Measurements from ENCODE around the gene TCF3. TPM values are rescaled to one million over a fixed set of nuclear protein-coding genes. Genes with fewer than 3 reads are reported as not detected.
"Not testable (repeated sequence)": the region's sequence is repeated elsewhere in the genome, so short reads cannot be mapped to it uniquely, and the experiment has no call there.

Gene TCF3
- total RNA-seq, 1 experiment from 2014 or later = 277 TPM

- H3K27me3 ChIP-seq (ENCODE audit: control insufficient read depth, insufficient read depth, low read length) = peaks cover 11% of the 10 kb centered on the region
- H3K4me3 ChIP-seq (ENCODE audit: insufficient read depth, low read depth, low read length); DNase-seq; H3K36me3 ChIP-seq (replicated peaks; ENCODE audit: control insufficient read depth, insufficient read depth, low read length): not testable (repeated sequence)
Measured at GRCh38 chr19:1663227-1663626, 10.8 kb upstream of the TCF3 start.

DNA sequence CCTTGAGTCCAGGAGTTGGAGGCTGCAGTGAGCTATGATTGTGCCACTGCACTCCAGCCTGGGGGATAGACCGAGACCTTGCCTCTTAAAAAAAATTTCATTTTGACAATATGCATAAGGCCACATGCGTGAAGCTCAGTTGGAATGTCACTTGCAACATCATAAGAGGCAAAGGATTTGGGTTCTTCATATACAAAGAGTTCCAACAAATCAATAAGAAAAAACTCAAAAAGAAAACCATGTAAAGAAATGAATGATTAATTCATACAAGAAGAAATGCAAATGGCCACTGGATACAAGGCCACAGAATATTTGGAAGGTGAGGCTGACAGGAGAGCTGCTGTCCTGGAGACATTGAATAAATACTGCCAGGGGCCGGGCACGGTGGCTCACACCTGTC, 9.6 kb upstream of the TCF3 start:
- Histone ChIP-seq H3K27me3 (ENCODE audit: control insufficient read depth, insufficient read depth, low read length) (peaks cover 1% of the 10 kb centered on the region; the same call in 1 of the 2 replicates), H3K4me3 (ENCODE audit: insufficient read depth, low read depth, low read length) (no peak overlapping the region), H3K36me3 (replicated peaks; ENCODE audit: control insufficient read depth, insufficient read depth, low read length) (no peaks in the 10 kb centered on the region)
- no peak for DNase-seq

- H3K36me3 ChIP-seq (replicated peaks; ENCODE audit: control insufficient read depth, insufficient read depth, low read length) = no peaks in the 10 kb centered on the region
- DNase-seq = no peak
- no peak overlapping the region for H3K4me3 ChIP-seq (ENCODE audit: insufficient read depth, low read depth, low read length)
- no peaks in the 10 kb centered on the region; the same call in 1 of the 2 replicates for H3K27me3 ChIP-seq (ENCODE audit: control insufficient read depth, insufficient read depth, low read length)
Measured at GRCh38 chr19:1659084-1659427, 6.6 kb upstream of the TCF3 start.

GRCh38 chr19:1658150-1659083, 6.0 kb upstream of the TCF3 start:
- no peaks in the 10 kb centered on the region for H3K36me3 ChIP-seq (replicated peaks; ENCODE audit: control insufficient read depth, insufficient read depth, low read length)
- no peak overlapping the region for H3K4me3 ChIP-seq (ENCODE audit: insufficient read depth, low read depth, low read length)
- DNase-seq = peak; percentile 59
- H3K27me3 ChIP-seq (ENCODE audit: control insufficient read depth, insufficient read depth, low read length) = no peaks in the 10 kb centered on the region; the same call in 1 of the 2 replicates

- Histone ChIP-seq H3K27me3 (ENCODE audit: control insufficient read depth, insufficient read depth, low read length) (no peaks in the 10 kb centered on the region; the same call in 1 of the 2 replicates), H3K36me3 (replicated peaks; ENCODE audit: control insufficient read depth, insufficient read depth, low read length) (no peaks in the 10 kb centered on the region), H3K4me3 (ENCODE audit: insufficient read depth, low read depth, low read length) (no peak overlapping the region)
- peak; percentile 66 for DNase-seq
Measured at GRCh38 chr19:1657746-1658145, 5.3 kb upstream of the TCF3 start.

DNA sequence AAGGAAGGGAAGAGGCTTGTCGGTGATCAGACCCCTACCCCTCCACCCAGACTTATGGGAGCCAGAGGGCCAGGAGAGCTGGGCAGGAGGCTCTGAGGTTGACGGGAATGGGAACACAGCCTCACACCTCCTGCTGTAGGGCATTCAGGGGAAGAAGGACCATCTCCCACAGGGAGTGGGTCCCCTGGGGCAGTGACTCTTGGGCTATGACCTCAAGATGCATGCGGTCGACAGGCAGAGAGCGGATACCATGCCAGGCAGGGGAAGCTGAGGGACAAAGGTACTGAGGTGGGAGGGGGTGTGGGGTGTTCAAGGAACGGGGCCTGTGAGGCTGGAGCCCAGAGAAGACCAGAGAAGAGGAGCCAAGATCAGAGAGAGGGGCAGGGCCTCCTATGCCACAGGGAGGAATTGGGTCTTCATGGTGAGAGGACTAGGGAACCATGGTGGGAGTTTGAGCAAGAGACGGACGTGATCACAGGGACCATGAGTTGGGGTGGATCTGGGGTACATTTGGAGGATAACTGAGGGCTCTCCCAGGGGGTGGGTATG, 4.6 kb upstream of the TCF3 start:
- no peak overlapping the region for H3K4me3 ChIP-seq (ENCODE audit: insufficient read depth, low read depth, low read length)
- no peaks in the 10 kb centered on the region; the same call in 1 of the 2 replicates for H3K27me3 ChIP-seq (ENCODE audit: control insufficient read depth, insufficient read depth, low read length)
- H3K36me3 ChIP-seq (replicated peaks; ENCODE audit: control insufficient read depth, insufficient read depth, low read length) = no peaks in the 10 kb centered on the region
- no peak for DNase-seq

DNA sequence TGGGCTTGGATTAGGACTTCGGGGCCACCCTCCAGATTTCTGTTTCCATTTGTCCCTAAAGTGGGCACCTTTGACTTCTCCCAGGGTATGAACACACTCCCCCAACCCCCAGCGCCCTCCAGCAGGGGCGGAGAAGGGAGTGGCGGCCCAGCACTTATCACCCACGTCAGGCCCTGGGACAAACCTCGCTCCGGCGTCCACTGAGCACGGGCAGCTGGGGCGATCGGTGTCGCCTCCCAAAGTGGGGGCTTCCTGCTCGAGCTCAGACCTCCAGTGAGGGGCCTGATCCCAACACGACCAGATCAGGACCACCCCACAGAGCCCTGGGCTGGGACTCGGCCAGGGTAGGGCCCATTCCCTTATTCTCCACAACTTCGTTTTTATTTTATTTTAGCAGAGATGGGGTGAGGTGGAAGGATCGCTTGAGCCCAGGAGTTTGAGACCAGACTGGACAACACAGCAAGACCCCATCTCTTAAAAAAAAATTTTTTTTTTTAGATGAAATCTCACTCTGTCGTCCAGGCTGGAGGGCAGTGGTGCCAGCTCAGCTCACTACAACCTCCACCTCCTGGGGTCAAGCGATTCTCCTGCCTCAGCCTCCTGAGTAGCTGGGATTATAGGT, 3.7 kb upstream of the TCF3 start:
- H3K27me3 ChIP-seq (ENCODE audit: control insufficient read depth, insufficient read depth, low read length) = no peaks in the 10 kb centered on the region; the same call in 1 of the 2 replicates

DNA sequence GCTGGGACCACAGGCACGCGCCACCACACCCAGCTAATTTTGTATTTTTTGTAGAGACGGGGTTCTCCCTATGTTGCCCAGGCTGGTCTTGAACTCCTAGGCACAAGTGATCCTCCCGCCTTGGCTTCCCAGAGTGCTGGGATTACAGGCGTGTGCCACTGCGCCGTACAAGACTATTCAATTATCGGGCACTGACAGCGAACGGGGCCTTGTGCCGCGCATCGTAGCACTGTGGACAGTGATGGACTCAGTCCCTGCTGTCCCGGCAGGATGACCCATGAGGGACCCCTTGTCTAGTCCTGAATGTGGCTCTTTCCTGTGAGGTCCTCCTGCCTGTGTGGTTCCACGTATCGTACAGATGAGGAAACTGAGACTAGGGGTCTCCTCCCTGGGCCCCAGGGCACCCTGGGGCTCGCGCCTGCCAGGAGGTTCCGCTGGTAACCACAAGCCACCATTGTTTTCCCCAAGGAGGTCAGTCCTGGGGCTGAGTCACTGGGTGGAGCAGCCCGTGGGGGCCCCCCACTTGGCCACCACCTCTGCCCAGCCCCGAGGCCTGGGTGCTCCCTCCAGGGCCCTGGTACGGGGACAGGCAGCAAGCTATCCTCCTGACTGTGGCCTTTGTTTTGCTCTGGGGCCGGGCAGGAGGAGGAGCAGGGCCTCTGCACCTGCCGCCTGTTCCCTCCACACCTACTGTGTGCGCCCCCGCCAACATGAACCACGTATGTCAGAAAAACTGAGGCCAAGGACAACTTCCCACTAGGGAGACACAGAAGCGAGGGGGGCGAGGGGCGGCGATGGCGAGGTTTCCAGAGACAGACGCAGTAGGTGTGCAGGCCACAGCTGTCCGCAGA, 2.9 kb upstream of the TCF3 start:
- H3K36me3 ChIP-seq (replicated peaks; ENCODE audit: control insufficient read depth, insufficient read depth, low read length) = no peaks in the 10 kb centered on the region

More for the DNA sequence above, 3.7 kb upstream of the TCF3 start:
- DNase-seq = no peak
- no peaks in the 10 kb centered on the region for H3K36me3 ChIP-seq (replicated peaks; ENCODE audit: control insufficient read depth, insufficient read depth, low read length)
- H3K4me3 ChIP-seq (ENCODE audit: insufficient read depth, low read depth, low read length) = no peak overlapping the region

GRCh38 chr19:1654178-1654792, 1.9 kb upstream of the TCF3 start:
- peaks cover 6% of the 10 kb centered on the region for H3K36me3 ChIP-seq (replicated peaks; ENCODE audit: control insufficient read depth, insufficient read depth, low read length)
- peak; percentile 59 for DNase-seq
- no peaks in the 10 kb centered on the region; the same call in 1 of the 2 replicates for H3K27me3 ChIP-seq (ENCODE audit: control insufficient read depth, insufficient read depth, low read length)
- H3K4me3 ChIP-seq (ENCODE audit: insufficient read depth, low read depth, low read length) = no peak overlapping the region

More for the DNA sequence above, 2.9 kb upstream of the TCF3 start:
- Histone ChIP-seq H3K4me3 (ENCODE audit: insufficient read depth, low read depth, low read length) (no peak overlapping the region), H3K27me3 (ENCODE audit: control insufficient read depth, insufficient read depth, low read length) (no peaks in the 10 kb centered on the region; the same call in 1 of the 2 replicates)
- no peak for DNase-seq

DNA sequence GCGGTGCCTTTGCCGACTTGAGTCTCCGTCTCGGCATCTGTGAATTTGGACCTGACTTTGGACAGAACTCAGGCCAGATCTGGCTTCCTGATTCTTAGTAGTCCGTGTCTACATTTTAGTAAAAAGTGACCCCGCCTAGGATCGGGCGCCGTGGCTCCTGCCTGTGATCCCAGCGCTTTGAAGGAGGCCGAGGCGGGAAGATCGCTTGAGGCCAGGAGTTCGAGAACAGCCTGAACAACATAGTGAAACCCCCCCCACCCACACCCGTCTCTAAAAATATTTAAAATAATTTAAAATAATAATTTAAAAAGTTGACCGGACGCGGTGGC, 849 bp upstream of the TCF3 start:
- Histone ChIP-seq H3K36me3 (replicated peaks; ENCODE audit: control insufficient read depth, insufficient read depth, low read length) (peaks cover 9% of the 10 kb centered on the region), H3K27me3 (ENCODE audit: control insufficient read depth, insufficient read depth, low read length) (no peaks in the 10 kb centered on the region; the same call in 1 of the 2 replicates), H3K4me3 (ENCODE audit: insufficient read depth, low read depth, low read length) (peak overlapping the region; percentile 65)
- DNase-seq = no peak

GRCh38 chr19:1651568-1652291, 685 bp downstream of the TCF3 start:
- DNase-seq = peak; percentile 87
- H3K36me3 ChIP-seq (replicated peaks; ENCODE audit: control insufficient read depth, insufficient read depth, low read length) = peaks cover 9% of the 10 kb centered on the region
- H3K4me3 ChIP-seq (ENCODE audit: insufficient read depth, low read depth, low read length) = peak overlapping the region; percentile 73
- no peaks in the 10 kb centered on the region for H3K27me3 ChIP-seq (ENCODE audit: control insufficient read depth, insufficient read depth, low read length)

- no peaks in the 10 kb centered on the region for H3K27me3 ChIP-seq (ENCODE audit: control insufficient read depth, insufficient read depth, low read length)
- peaks cover 11% of the 10 kb centered on the region for H3K36me3 ChIP-seq (replicated peaks; ENCODE audit: control insufficient read depth, insufficient read depth, low read length)
- H3K4me3 ChIP-seq (ENCODE audit: insufficient read depth, low read depth, low read length) = peak overlapping the region; percentile 73
- peak; percentile 93 for DNase-seq
Measured at GRCh38 chr19:1650650-1651567, 1.5 kb downstream of the TCF3 start.

Measured in H7 (cell line).